ENCODE data around the gene LTV1. TPM values are rescaled to one million over a fixed set of nuclear protein-coding genes. Genes with fewer than 3 reads are reported as not detected.
A peak's percentile ranks its signal among the peaks of the same experiment; 100 is the strongest.

Gene LTV1
- total and polyA plus RNA-seq, 9 of the 15 experiments (the other 6 are each of a cell fraction or from before 2014, with no cell fraction given), result 57.9 to 162 (median 119) TPM

DNA sequence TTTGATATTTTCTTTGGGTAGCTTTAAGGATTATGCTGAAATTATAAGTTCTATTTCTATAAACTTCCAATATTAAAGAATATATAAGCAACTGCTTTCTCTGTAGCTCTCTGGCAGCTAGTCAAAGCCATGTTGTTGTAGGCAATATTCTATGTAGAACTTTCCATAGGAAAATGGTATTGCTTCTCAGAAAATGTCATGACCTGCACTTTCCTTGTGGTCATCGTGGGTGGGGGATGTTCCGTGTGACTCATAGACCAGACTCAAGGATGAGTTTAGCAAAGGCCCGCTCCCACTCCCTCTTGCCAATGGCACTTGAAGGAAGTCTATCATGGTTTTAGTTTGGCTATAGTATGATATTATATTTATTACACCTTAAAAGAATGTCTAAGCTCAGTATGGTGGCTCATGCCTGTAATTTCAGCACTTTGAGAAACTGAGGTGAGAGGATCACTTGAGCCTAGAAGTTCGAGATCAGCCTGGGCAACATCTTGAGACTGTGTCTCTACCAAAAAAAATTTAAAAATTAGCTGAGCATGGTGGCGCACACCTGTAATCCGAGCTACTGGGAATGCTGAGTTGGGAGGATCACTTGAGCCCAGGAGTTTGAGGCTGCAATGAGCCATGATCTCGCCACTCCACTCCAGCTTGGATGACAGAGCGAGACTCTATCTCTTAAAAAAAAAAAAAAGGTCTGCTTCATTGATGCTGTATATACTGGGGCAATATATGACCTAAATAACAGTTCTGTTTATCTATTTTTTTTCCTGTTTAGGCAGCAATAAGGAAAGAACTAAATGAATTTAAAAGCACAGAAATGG lies 36.6 kb upstream of the LTV1 start (continued):
- TF ChIP-seq EGR1 (conservative IDR thresholded peaks at IDR 0.05), result peak; percentile 92
- peak; percentile 73 for TF ChIP-seq MAFK (IDR thresholded peaks at IDR 0.05; ENCODE audit: low read length)
- TF ChIP-seq, protein P1, sequence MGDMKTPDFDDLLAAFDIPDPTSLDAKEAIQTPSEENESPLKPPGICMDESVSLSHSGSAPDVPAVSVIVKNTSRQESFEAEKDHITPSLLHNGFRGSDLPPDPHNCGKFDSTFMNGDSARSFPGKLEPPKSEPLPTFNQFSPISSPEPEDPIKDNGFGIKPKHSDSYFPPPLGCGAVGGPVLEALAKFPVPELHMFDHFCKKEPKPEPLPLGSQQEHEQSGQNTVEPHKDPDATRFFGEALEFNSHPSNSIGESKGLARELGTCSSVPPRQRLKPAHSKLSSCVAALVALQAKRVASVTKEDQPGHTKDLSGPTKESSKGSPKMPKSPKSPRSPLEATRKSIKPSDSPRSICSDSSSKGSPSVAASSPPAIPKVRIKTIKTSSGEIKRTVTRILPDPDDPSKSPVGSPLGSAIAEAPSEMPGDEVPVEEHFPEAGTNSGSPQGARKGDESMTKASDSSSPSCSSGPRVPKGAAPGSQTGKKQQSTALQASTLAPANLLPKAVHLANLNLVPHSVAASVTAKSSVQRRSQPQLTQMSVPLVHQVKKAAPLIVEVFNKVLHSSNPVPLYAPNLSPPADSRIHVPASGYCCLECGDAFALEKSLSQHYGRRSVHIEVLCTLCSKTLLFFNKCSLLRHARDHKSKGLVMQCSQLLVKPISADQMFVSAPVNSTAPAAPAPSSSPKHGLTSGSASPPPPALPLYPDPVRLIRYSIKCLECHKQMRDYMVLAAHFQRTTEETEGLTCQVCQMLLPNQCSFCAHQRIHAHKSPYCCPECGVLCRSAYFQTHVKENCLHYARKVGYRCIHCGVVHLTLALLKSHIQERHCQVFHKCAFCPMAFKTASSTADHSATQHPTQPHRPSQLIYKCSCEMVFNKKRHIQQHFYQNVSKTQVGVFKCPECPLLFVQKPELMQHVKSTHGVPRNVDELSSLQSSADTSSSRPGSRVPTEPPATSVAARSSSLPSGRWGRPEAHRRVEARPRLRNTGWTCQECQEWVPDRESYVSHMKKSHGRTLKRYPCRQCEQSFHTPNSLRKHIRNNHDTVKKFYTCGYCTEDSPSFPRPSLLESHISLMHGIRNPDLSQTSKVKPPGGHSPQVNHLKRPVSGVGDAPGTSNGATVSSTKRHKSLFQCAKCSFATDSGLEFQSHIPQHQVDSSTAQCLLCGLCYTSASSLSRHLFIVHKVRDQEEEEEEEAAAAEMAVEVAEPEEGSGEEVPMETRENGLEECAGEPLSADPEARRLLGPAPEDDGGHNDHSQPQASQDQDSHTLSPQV (IDR thresholded peaks at IDR 0.05), result peak; percentile 98
- TF ChIP-seq TBP (optimal IDR thresholded peaks at IDR 0.05; ENCODE audit: low read depth, low read length), result peak; percentile 16
- no peak for TF ChIP-seq CBX2 (IDR thresholded peaks at IDR 0.05; ENCODE audit: insufficient read depth, low read length, poor library complexity, severe bottlenecking)
- TF ChIP-seq, protein P2, sequence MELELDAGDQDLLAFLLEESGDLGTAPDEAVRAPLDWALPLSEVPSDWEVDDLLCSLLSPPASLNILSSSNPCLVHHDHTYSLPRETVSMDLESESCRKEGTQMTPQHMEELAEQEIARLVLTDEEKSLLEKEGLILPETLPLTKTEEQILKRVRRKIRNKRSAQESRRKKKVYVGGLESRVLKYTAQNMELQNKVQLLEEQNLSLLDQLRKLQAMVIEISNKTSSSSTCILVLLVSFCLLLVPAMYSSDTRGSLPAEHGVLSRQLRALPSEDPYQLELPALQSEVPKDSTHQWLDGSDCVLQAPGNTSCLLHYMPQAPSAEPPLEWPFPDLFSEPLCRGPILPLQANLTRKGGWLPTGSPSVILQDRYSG (tag; conservative IDR thresholded peaks at IDR 0.05; ENCODE audit: low read depth), result peak; percentile 89
- TF ChIP-seq, protein P3, sequence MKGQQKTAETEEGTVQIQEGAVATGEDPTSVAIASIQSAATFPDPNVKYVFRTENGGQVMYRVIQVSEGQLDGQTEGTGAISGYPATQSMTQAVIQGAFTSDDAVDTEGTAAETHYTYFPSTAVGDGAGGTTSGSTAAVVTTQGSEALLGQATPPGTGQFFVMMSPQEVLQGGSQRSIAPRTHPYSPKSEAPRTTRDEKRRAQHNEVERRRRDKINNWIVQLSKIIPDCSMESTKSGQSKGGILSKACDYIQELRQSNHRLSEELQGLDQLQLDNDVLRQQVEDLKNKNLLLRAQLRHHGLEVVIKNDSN (CRISPR knock-in tag; IDR thresholded peaks at IDR 0.05), result no peak
- no peak for TF ChIP-seq ELF2 (CRISPR knock-in tag; IDR thresholded peaks at IDR 0.05)
- TF ChIP-seq, protein P4, sequence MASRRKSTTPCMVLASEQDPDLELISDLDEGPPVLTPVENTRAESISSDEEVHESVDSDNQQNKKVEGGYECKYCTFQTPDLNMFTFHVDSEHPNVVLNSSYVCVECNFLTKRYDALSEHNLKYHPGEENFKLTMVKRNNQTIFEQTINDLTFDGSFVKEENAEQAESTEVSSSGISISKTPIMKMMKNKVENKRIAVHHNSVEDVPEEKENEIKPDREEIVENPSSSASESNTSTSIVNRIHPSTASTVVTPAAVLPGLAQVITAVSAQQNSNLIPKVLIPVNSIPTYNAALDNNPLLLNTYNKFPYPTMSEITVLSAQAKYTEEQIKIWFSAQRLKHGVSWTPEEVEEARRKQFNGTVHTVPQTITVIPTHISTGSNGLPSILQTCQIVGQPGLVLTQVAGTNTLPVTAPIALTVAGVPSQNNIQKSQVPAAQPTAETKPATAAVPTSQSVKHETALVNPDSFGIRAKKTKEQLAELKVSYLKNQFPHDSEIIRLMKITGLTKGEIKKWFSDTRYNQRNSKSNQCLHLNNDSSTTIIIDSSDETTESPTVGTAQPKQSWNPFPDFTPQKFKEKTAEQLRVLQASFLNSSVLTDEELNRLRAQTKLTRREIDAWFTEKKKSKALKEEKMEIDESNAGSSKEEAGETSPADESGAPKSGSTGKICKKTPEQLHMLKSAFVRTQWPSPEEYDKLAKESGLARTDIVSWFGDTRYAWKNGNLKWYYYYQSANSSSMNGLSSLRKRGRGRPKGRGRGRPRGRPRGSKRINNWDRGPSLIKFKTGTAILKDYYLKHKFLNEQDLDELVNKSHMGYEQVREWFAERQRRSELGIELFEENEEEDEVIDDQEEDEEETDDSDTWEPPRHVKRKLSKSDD (conservative IDR thresholded peaks at IDR 0.05; ENCODE audit: low read length), result no peak
- TF ChIP-seq, protein P5, sequence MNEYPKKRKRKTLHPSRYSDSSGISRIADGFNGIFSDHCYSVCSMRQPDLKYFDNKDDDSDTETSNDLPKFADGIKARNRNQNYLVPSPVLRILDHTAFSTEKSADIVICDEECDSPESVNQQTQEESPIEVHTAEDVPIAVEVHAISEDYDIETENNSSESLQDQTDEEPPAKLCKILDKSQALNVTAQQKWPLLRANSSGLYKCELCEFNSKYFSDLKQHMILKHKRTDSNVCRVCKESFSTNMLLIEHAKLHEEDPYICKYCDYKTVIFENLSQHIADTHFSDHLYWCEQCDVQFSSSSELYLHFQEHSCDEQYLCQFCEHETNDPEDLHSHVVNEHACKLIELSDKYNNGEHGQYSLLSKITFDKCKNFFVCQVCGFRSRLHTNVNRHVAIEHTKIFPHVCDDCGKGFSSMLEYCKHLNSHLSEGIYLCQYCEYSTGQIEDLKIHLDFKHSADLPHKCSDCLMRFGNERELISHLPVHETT (CRISPR knock-in tag; conservative IDR thresholded peaks at IDR 0.05 in 1 of 2, IDR thresholded peaks at IDR 0.05 in 1 of 2), result peak in 1 of 2 experiments; percentile 95; a peak in 2 of 4 replicates
- no peak for TF ChIP-seq PPARD (CRISPR knock-in tag; IDR thresholded peaks at IDR 0.05)
- TF ChIP-seq ZNF668 (CRISPR knock-in tag; IDR thresholded peaks at IDR 0.05), result peak; percentile 63; the same call in 1 of the 2 replicates
- TF ChIP-seq BRCA1 (IDR thresholded peaks at IDR 0.05), result no peak
- no peak for TF ChIP-seq BRCA1 (CRISPR knock-in tag; IDR thresholded peaks at IDR 0.05)
